ENCODE data around the gene RABGAP1. TPM values are rescaled to one million over a fixed set of nuclear protein-coding genes. Genes with fewer than 3 reads are reported as not detected.

Gene RABGAP1
- total and polyA plus RNA-seq, 10 of the 15 experiments (the other 5 are each of a cell fraction or from before 2014, with no cell fraction given), result 2.6 to 31.6 (median 12.5) TPM

GRCh38 chr9:123048748-123049147 lies 107.9 kb downstream of the RABGAP1 start (continued):
- TF ChIP-seq REST (IDR thresholded peaks at IDR 0.05; ENCODE audit: low read depth, low read length), result no peak
- no peak for TF ChIP-seq POLR2A (IDR thresholded peaks at IDR 0.05; ENCODE audit: low read depth, low read length)
- no peak for TF ChIP-seq NR2C1 (IDR thresholded peaks at IDR 0.05)

- Histone ChIP-seq H2AFZ (ENCODE audit: control insufficient read depth, low read depth, low read length) (no peak overlapping the region), H3K9me3 (replicated peaks; ENCODE audit: control insufficient read depth, insufficient read depth, low read length) (no peaks in the 10 kb centered on the region), H3K36me3 (ENCODE audit: control insufficient read depth in 2 of 2, insufficient read depth in 2 of 2, low read length in 1 of 2) (no peaks in the 10 kb centered on the region; a peak in 1 of 4 replicates), H3K79me2 (ENCODE audit: control insufficient read depth, insufficient read depth, low read length) (no peaks in the 10 kb centered on the region), H3K4me3 (no peak overlapping the region), H3K4me1 (ENCODE audit: control insufficient read depth, insufficient read depth, low read length) (no peaks in the 10 kb centered on the region), H4K20me1 (ENCODE audit: control insufficient read depth, insufficient read depth) (no peaks in the 10 kb centered on the region), H3K9ac (ENCODE audit: control insufficient read depth, insufficient read depth, low read length) (no peak overlapping the region), H3K27ac (ENCODE audit: control insufficient read depth, insufficient read depth) (no peak overlapping the region), H3K4me2 (ENCODE audit: control insufficient read depth, insufficient read depth) (no peak overlapping the region), H3K27me3 (replicated peaks in 1 of 2; ENCODE audit: control insufficient read depth in 2 of 2, insufficient read depth in 2 of 2, low read length in 1 of 2) (no peaks in the 10 kb centered on the region)
- CTCF ChIA-PET, result interaction anchor here (1.0 to 1.9 kb wide), 2 partner anchors 14 to 300 kb away, joined by 3 to 8 read pairs; no protein-coding TSS in a partner anchor
- TF ChIP-seq IRF5 (IDR thresholded peaks at IDR 0.05; ENCODE audit: borderline replicate concordance) (no peak), RCOR1 (conservative IDR thresholded peaks at IDR 0.05; ENCODE audit: low read depth, low read length) (no peak), REST (IDR thresholded peaks at IDR 0.05; ENCODE audit: low read depth, low read length) (no peak)
- SMC1A ChIA-PET (ENCODE audit: uncharacterized antibody, unreplicated experiment), result interaction anchor here (0.6 to 1.2 kb wide), 2 partner anchors 28 to 46 kb away, joined by 3 to 4 read pairs; no protein-coding TSS in a partner anchor
- POLR2A ChIA-PET, result no interaction called here
- no TSS peak for BruUV-seq (replicated peaks)
- ATAC-seq (no peak), DNase-seq (ENCODE audit: low read depth, low spot score) (no peak), FAIRE-seq (no peak)
- in situ Hi-C loops (cut with MboI) (no loop called here), intact Hi-C loops (cut with micrococcal nuclease; ENCODE audit: unreplicated experiment) (no loop called here)
- RAD21 ChIA-PET (ENCODE audit: unreplicated experiment), result no interaction called here
- WGBS (ENCODE audit: insufficient coverage, insufficient replicate concordance, low lambda C conversion rate, missing lambda C conversion rate), result 98% methylated on average over 3 of the region's 3 CpGs
These were observed 108.9 kb downstream of the RABGAP1 start for GRCh38 chr9:123049589-123050222.
